H1 (cell line): ENCODE results near the gene RNF10. TPM values are rescaled to one million over a fixed set of nuclear protein-coding genes. Genes with fewer than 3 reads are reported as not detected.
"Not testable (repeated sequence)": the region's sequence is repeated elsewhere in the genome, so short reads cannot be mapped to it uniquely, and the experiment has no call there.

Experiments
- CTCF ChIA-PET: fragments of 300-600 bp; sonication (Branson Sonifier 250); formaldehyde crosslinking; loops from one replicate; lab custom pipeline; 2021; ENCODE audit not compliant: partially characterized antibody; lab: Charles Lee
- POLR2A ChIA-PET: fragments of 300-600 bp; sonication (Branson Sonifier 250); formaldehyde crosslinking; loops from one replicate; lab custom pipeline; 2021; ENCODE audit warnings: inconsistent platforms; ENCODE audit not compliant: partially characterized antibody; lab: Charles Lee
- DNase-seq, 2 experiments: peaks; one replicate each; pipeline versions ENCODE4 v3.0.0 to v3.0.0-alpha.2; 2010 to 2022; ENCODE audit warnings: low spot score in 2 of 2, low read depth in 1 of 2, mixed read lengths in 1 of 2
- FAIRE-seq: peaks from 2 replicates; lab custom pipeline; 2011; peaks lifted over from hg19 to GRCh38; lab: Jason Lieb, UNC
- H2AFZ ChIP-seq: 2 replicates; pipeline ENCODE4 v1.8.1; 2012; ENCODE audit warnings: low read length, inconsistent platforms
- H2AK5ac ChIP-seq: 2 replicates; pipeline ENCODE4 v1.6.1; 2013; ENCODE audit warnings: low read depth, low read length
- H2BK120ac ChIP-seq: replicated peaks from 2 replicates; pipeline ENCODE3; 2013; ENCODE audit warnings: low read depth, low read length, inconsistent platforms
- H2BK12ac ChIP-seq: 2 replicates; pipeline ENCODE4 v1.6.1; 2013; ENCODE audit warnings: low read depth, low read length
- H2BK15ac ChIP-seq: 2 replicates; pipeline ENCODE4 v1.6.1; 2013; ENCODE audit warnings: low read length
- H2BK20ac ChIP-seq: 2 replicates; pipeline ENCODE4 v1.6.1; 2013; ENCODE audit warnings: low read length
- H2BK5ac ChIP-seq: 2 replicates; pipeline ENCODE4 v1.6.1; 2013; ENCODE audit warnings: low read depth, low read length
- H3K14ac ChIP-seq: 2 replicates; pipeline ENCODE4 v1.6.1; 2013; ENCODE audit warnings: inconsistent platforms; ENCODE audit not compliant: insufficient read length
- H3K18ac ChIP-seq: 2 replicates; pipeline ENCODE4 v1.6.1; 2013; ENCODE audit warnings: low read length; ENCODE audit errors: extremely low read depth
- H3K23ac ChIP-seq: 2 replicates; pipeline ENCODE4 v1.6.1; 2013; ENCODE audit warnings: inconsistent platforms; ENCODE audit not compliant: insufficient read length
- H3K23me2 ChIP-seq: 2 replicates; pipeline ENCODE4 v1.6.1; 2013; ENCODE audit warnings: low read depth, low read length
- H3K27ac ChIP-seq: 2 replicates; pipeline ENCODE4 v1.6.1; 2011; ENCODE audit warnings: low read depth, low read length, inconsistent platforms
- H3K27me3 ChIP-seq, 4 experiments: replicated peaks in 1 of 4; 1 replicate in 1 of 4; 2 replicates in 3 of 4; pipeline versions ENCODE4 v1.6.1 to v1.8.1; 2011 to 2013; ENCODE audit warnings: low read length in 3 of 4, mild to moderate bottlenecking in 3 of 4, inconsistent platforms in 2 of 4, mixed read lengths in 2 of 4, moderate library complexity in 1 of 4; ENCODE audit not compliant: control insufficient read depth in 3 of 4, insufficient read depth in 3 of 4; ENCODE audit errors: extremely low read depth in 1 of 4
- H3K36me3 ChIP-seq, 4 experiments: 2 replicates each; pipeline versions ENCODE4 v1.6.1 to v1.8.1; 2011 to 2013; ENCODE audit warnings: mild to moderate bottlenecking in 4 of 4, low read length in 3 of 4, moderate library complexity in 2 of 4, control low read depth in 1 of 4, inconsistent platforms in 1 of 4; ENCODE audit not compliant: insufficient read depth in 4 of 4, control insufficient read depth in 2 of 4
- H3K4ac ChIP-seq: replicated peaks from 2 replicates; pipeline ENCODE3; 2013; ENCODE audit warnings: low read length, low read depth, mixed read lengths, inconsistent platforms; ENCODE audit not compliant: insufficient read length
- H3K4me1 ChIP-seq, 4 experiments: replicated peaks in 1 of 4; 1 replicate in 1 of 4; 2 replicates in 3 of 4; pipeline versions ENCODE4 v1.6.1 to v1.8.1; 2011 to 2013; ENCODE audit warnings: low read length in 3 of 4, inconsistent platforms in 2 of 4, mixed read lengths in 1 of 4; ENCODE audit not compliant: insufficient read depth in 4 of 4, control insufficient read depth in 3 of 4
- H3K4me2 ChIP-seq, 2 experiments: 2 replicates each; pipeline versions ENCODE4 v1.6.1 to v1.8.1; 2011 to 2013; ENCODE audit warnings: low read depth in 2 of 2, low read length in 2 of 2, control low read depth in 1 of 2, inconsistent platforms in 1 of 2, mild to moderate bottlenecking in 1 of 2; ENCODE audit not compliant: insufficient read depth in 1 of 2
- H3K4me3 ChIP-seq, 4 experiments: fragments of 200-600, 300-600 bp in 1 of 4; sonication (generic), shearing (Covaris generic), sonication (Bioruptor Twin) in 1 of 4; 2 replicates each; pipeline versions ENCODE4 v1.5.1 to v1.8.1; 2011 to 2016; ENCODE audit warnings: low read length in 4 of 4, low read depth in 3 of 4, control low read depth in 2 of 4, inconsistent platforms in 2 of 4, mild to moderate bottlenecking in 2 of 4, mixed read lengths in 1 of 4, moderate library complexity in 1 of 4; ENCODE audit not compliant: insufficient read depth in 2 of 4; ENCODE audit errors: extremely low read depth in 1 of 4
- H3K56ac ChIP-seq: replicated peaks from 2 replicates; pipeline ENCODE3; 2013; ENCODE audit warnings: low read depth, mild to moderate bottlenecking, mixed read lengths, low read length, inconsistent platforms; ENCODE audit not compliant: insufficient read length
- H3K79me1 ChIP-seq: 2 replicates; pipeline ENCODE4 v1.6.1; 2013; ENCODE audit warnings: low read depth, low read length, control low read depth
- H3K79me2 ChIP-seq, 2 experiments: 2 replicates each; pipeline versions ENCODE4 v1.6.1 to v1.8.1; 2012 to 2013; ENCODE audit warnings: low read length in 2 of 2, mild to moderate bottlenecking in 2 of 2, inconsistent platforms in 1 of 2; ENCODE audit not compliant: insufficient read depth in 2 of 2, control insufficient read depth in 1 of 2
- H3K9ac ChIP-seq, 4 experiments: replicated peaks in 1 of 4; 1 replicate in 1 of 4; 2 replicates in 3 of 4; pipeline versions ENCODE4 v1.6.1 to v1.8.1; 2011 to 2013; ENCODE audit warnings: low read depth in 3 of 4, low read length in 3 of 4, control low read depth in 2 of 4, mild to moderate bottlenecking in 2 of 4, moderate library complexity in 2 of 4, inconsistent platforms in 1 of 4; ENCODE audit errors: extremely low read depth in 1 of 4
- H3K9me3 ChIP-seq, 2 experiments: 2 replicates each; pipeline versions ENCODE4 v1.6.1 to v1.8.1; 2012 to 2013; ENCODE audit warnings: mild to moderate bottlenecking in 2 of 2, moderate library complexity in 2 of 2, control low read depth in 1 of 2, inconsistent platforms in 1 of 2, low read depth in 1 of 2, low read length in 1 of 2, mixed read lengths in 1 of 2; ENCODE audit not compliant: insufficient read depth in 2 of 2
- H4K20me1 ChIP-seq, 2 experiments: replicated peaks in 1 of 2; 2 replicates each; pipeline versions ENCODE3 to v1.8.1; 2011 to 2013; ENCODE audit warnings: inconsistent platforms in 2 of 2, low read length in 2 of 2, mild to moderate bottlenecking in 1 of 2; ENCODE audit not compliant: insufficient read depth in 2 of 2, control insufficient read depth in 1 of 2
- H4K5ac ChIP-seq: 2 replicates; pipeline ENCODE4 v1.6.1; 2013; ENCODE audit warnings: low read length, low read depth, mixed read lengths, inconsistent platforms; ENCODE audit not compliant: insufficient read length
- H4K8ac ChIP-seq: 2 replicates; pipeline ENCODE4 v1.8.0; 2013; ENCODE audit warnings: mild to moderate bottlenecking, moderate library complexity, low read length, inconsistent platforms; ENCODE audit not compliant: insufficient read depth; ENCODE audit errors: extremely low read depth
- H4K91ac ChIP-seq: replicated peaks from 2 replicates; pipeline ENCODE3; 2013; ENCODE audit warnings: low read length, mixed read lengths, inconsistent platforms; ENCODE audit not compliant: insufficient read length
- CBX8 ChIP-seq: fragments of 300-800, 300-1000 bp; sonication (generic); IDR thresholded peaks from 2 replicates; pipeline ENCODE4 v1.7.1; 2016; ENCODE audit warnings: low read depth, low read length, borderline replicate concordance
- CTCF ChIP-seq, 3 experiments: IDR thresholded peaks; 1 replicate in 2 of 3; 2 replicates in 1 of 3; pipeline versions ENCODE4 v1.5.1 to v1.6.1; 2011; ENCODE audit warnings: low read length in 3 of 3, mild to moderate bottlenecking in 3 of 3, inconsistent platforms in 2 of 3, low read depth in 1 of 3, moderate library complexity in 1 of 3; ENCODE audit not compliant: insufficient read depth in 1 of 3; ENCODE audit errors: control extremely low read depth in 1 of 3
- JUN ChIP-seq: IDR thresholded peaks from 2 replicates; pipeline ENCODE4 v1.6.1; 2011; ENCODE audit warnings: low read depth, mild to moderate bottlenecking, improper control_type of control experiment, low read length
- KDM4A ChIP-seq: IDR thresholded peaks from one replicate; pipeline ENCODE4 v1.7.1; 2012; ENCODE audit warnings: low read depth, mild to moderate bottlenecking, moderate library complexity, low read length, inconsistent platforms; ENCODE audit not compliant: severe bottlenecking
- RNF2 ChIP-seq: fragments of 200-900, 300-1000 bp; sonication (generic); IDR thresholded peaks from 2 replicates; pipeline ENCODE4 v1.7.1; 2016; ENCODE audit warnings: borderline replicate concordance, low read depth, mild to moderate bottlenecking, antibody characterized with exemption, low read length; ENCODE audit not compliant: poor library complexity, severe bottlenecking; ENCODE audit errors: missing control alignments
- SP1 ChIP-seq: IDR thresholded peaks from 2 replicates; pipeline ENCODE4 v1.6.1; 2011; ENCODE audit warnings: low read depth, low read length
- WGBS, 2 experiments: shearing (Covaris generic) in 1 of 2; methylation state at CpG; one replicate each; pipeline versions ENCODE4 v1.1.6 to v1.1.7; 2013 to 2015; ENCODE audit warnings: low lambda C conversion rate in 2 of 2, mixed read lengths in 2 of 2, inconsistent platforms in 1 of 2, low coverage in 1 of 2, missing lambda C conversion rate in 1 of 2; ENCODE audit not compliant: insufficient replicate concordance in 2 of 2, insufficient coverage in 1 of 2, insufficient read length in 1 of 2; ENCODE audit errors: extremely low coverage in 1 of 2, missing lambda C conversion rate in 1 of 2; 5-methylcytosine and 5-hydroxymethylcytosine counted together
- polyA plus RNA-seq, 7 experiments: library from polyadenylated mRNA; depleted of rRNA in 3 of 7; stranded (reverse) in 5 of 7; unstranded in 2 of 7; fragments of >200 nt in 5 of 7; fragments of 200-250 nt in 2 of 7; gene quantifications; 1 replicate in 5 of 7; 2 replicates in 1 of 7; 4 replicates in 1 of 7; pipeline versions ENCODE4 v1.2.1 to v1.2.3, GENCODE V29; 2011 to 2013; ENCODE audit warnings: missing spikeins in 2 of 7, mixed read lengths in 2 of 7
- total RNA-seq: library from RNA; stranded (reverse); fragmentation: NEBNext Ultra II Directional; extraction: Animal tissue kit (Norgen Biotek cat#: 25700); gene quantifications from 2 replicates; pipeline ENCODE4 v1.2.1, GENCODE V29; 2021

RNF10 gene
- total and polyA plus RNA-seq, 2 of the 8 experiments (the other 6 are each of a cell fraction or from before 2014, with no cell fraction given) = 71.6 to 171 TPM

DNA sequence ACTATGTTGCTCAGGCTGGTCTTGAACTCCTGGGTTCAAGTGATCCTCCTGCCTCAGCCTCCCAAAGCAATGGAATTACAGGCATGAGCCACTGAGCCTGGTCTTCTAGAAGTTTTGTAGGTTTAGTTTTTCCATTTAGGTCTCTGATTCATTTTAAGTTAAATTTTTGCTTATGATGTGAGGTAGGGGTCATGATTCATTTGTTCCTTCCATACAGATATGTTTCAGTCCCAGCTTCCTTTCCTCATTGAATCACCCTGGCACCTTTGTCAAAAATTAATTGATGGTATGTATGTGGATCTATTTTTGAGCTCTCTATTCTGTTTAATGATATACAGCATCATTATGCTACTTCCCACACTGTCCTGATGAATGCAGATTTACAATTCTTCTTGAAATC lies 80.7 kb downstream of the RNF10 start (continued):
- TF ChIP-seq SP1 (no peak), CBX8 (no peak), KDM4A (no peak), CTCF (IDR thresholded peaks at IDR 0.05; ENCODE audit: control extremely low read depth in 1 of 3, insufficient read depth in 1 of 3, low read depth in 1 of 3, low read length in 3 of 3) (no peak), JUN (no peak), RNF2 (no peak)

GRCh38 chr12:120617193-120617592 lies 83.0 kb downstream of the RNF10 start:
- not testable (repeated sequence) for H3K4me1 ChIP-seq, H3K27ac ChIP-seq, H2BK120ac ChIP-seq, H3K4me3 ChIP-seq, H3K23ac ChIP-seq, H2AFZ ChIP-seq, H2BK15ac ChIP-seq, H2BK5ac ChIP-seq, H4K8ac ChIP-seq, H3K56ac ChIP-seq, H3K9ac ChIP-seq, H2AK5ac ChIP-seq, H2BK12ac ChIP-seq, H4K5ac ChIP-seq, H3K18ac ChIP-seq, H4K20me1 ChIP-seq, H3K79me2 ChIP-seq, H4K91ac ChIP-seq, FAIRE-seq, H3K4me2 ChIP-seq, H3K14ac ChIP-seq, H3K36me3 ChIP-seq, H3K79me1 ChIP-seq, H2BK20ac ChIP-seq, H3K23me2 ChIP-seq, DNase-seq, H3K27me3 ChIP-seq, H3K9me3 ChIP-seq, H3K4ac ChIP-seq
- 91% methylated on average over 3 of the region's 3 CpGs; no CpG with 5 or more reads in 1 of the 2 experiments for WGBS, 2 experiments
- CTCF ChIA-PET = interaction anchor here (0.7 to 1.6 kb wide), 2 partner anchors 17 to 356 kb away, joined by 3 to 7 read pairs; no protein-coding TSS in a partner anchor
- POLR2A ChIA-PET = interaction anchor here (0.6 kb wide), 1 partner anchor 136 kb away, joined by 3 read pairs; no protein-coding TSS in a partner anchor
